SH-SY5Y (cell line): ENCODE data around the gene ANO10.

Source experiments
- GATA2 ChIP-seq: IDR thresholded peaks from 2 replicates; pipeline ENCODE4 v1.6.1; 2011; ENCODE audit warnings: mild to moderate bottlenecking, low read depth, low read length
- GATA3 ChIP-seq: IDR thresholded peaks from 2 replicates; pipeline ENCODE4 v1.6.1; 2011; ENCODE audit warnings: low read depth, mild to moderate bottlenecking, low read length, moderate library complexity

- TF ChIP-seq GATA2, result no peak
- no peak for TF ChIP-seq GATA3
Measured at GRCh38 chr3:43499256-43499655, 122.6 kb downstream of the ANO10 start.
